Liver (tissue), 3 donors: Measurements from ENCODE around the gene MAML3.

Source experiments
- CTCF ChIP-seq: fragments of 150-350 bp; IDR thresholded peaks from 2 replicates; pipeline ENCODE4 v1.5.1; 2017; ENCODE audit warnings: improper control_type of control experiment, low read depth, low read length; ENCODE audit not compliant: missing input control
- EGR1 ChIP-seq, 2 donors: IDR thresholded peaks; 2 replicates each; pipeline ENCODE4 v1.6.1; 2016 to 2018; ENCODE audit warnings: antibody characterized with exemption in 2 of 2, low read depth in 2 of 2
- FOXA1 ChIP-seq: IDR thresholded peaks from 2 replicates; pipeline ENCODE4 v1.6.1; 2016; ENCODE audit warnings: antibody characterized with exemption
- GABPA ChIP-seq, 2 donors: IDR thresholded peaks in 1 of 2; conservative IDR thresholded peaks in 1 of 2; 2 replicates each; pipeline ENCODE4 v1.6.1; 2016; ENCODE audit warnings: antibody characterized with exemption in 2 of 2, mild to moderate bottlenecking in 1 of 2, moderate library complexity in 1 of 2
- JUND ChIP-seq, 2 donors: IDR thresholded peaks; 2 replicates each; pipeline ENCODE4 v1.6.1; 2016; ENCODE audit warnings: antibody characterized with exemption in 2 of 2
- MAX ChIP-seq: IDR thresholded peaks from 2 replicates; pipeline ENCODE4 v1.6.1; 2016; ENCODE audit warnings: antibody characterized with exemption
- NR2F2 ChIP-seq: IDR thresholded peaks from 2 replicates; pipeline ENCODE4 v1.6.1; 2016; ENCODE audit warnings: antibody characterized with exemption
- RXRA ChIP-seq, 2 donors: IDR thresholded peaks; 2 replicates each; pipeline ENCODE4 v1.6.1; 2017 to 2018; ENCODE audit warnings: antibody characterized with exemption in 2 of 2, mild to moderate bottlenecking in 1 of 2
- SP1 ChIP-seq: IDR thresholded peaks from 2 replicates; pipeline ENCODE4 v1.6.1; 2018; ENCODE audit warnings: antibody characterized with exemption, mild to moderate bottlenecking
- TAF1 ChIP-seq: conservative IDR thresholded peaks from 2 replicates; pipeline ENCODE4 v1.6.1; 2016; ENCODE audit warnings: antibody characterized with exemption, mild to moderate bottlenecking
- YY1 ChIP-seq: IDR thresholded peaks from 2 replicates; pipeline ENCODE4 v1.6.1; 2016; ENCODE audit warnings: antibody characterized with exemption, mild to moderate bottlenecking
- donor health status: healthy.
- donor health status: healthy.

DNA sequence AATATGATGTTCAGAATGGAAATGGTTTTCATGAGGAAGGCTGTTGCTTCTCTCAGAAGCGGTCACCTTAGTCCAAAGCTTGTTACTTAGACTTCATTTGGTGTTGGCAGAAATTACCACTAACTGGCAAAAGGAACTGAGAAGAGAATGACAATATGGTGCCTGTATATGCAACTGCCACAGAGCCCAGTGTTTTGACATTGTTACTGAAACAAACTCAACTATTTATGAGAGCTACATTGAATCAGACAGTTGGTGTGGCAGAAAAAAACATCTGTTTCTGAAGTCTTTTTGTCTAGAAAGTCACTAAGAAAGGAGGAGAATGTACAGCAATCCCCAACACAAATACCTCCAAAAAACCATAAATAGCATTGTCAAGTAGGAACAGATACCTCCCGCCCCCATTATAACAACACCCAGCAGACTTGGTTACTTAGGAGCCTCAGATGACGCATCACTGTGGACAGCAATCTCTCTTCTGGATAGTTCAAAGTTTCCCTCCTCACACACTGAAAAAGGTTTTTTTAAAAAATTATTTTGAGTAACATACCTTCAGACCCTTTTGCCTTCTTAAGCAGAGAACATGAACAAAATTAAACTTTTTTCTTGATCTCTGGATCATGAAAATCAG is 92.2 kb downstream of the MAML3 start:
- TF ChIP-seq CTCF (no peak), MAX (no peak), SP1 (no peak), JUND (IDR thresholded peaks at IDR 0.05) (no peak), GABPA (IDR thresholded peaks at IDR 0.05 in 1 of 2, conservative IDR thresholded peaks at IDR 0.05 in 1 of 2) (no peak), YY1 (no peak), NR2F2 (no peak), EGR1 (IDR thresholded peaks at IDR 0.05; ENCODE audit: low read depth in 2 of 2) (no peak), FOXA1 (no peak), TAF1 (no peak), RXRA (IDR thresholded peaks at IDR 0.05) (no peak)
